Vagina (tissue), 2 donors: ENCODE data around the gene GOLPH3L.

Experiments used
- CTCF ChIP-seq, 3 experiments: fragments of 450-650 bp in 2 of 3; fragments of 200-600 bp in 1 of 3; sonication (generic) in 1 of 3; IDR thresholded peaks; one replicate each; pipeline ENCODE4 v1.5.1; 2017 to 2019; ENCODE audit warnings: antibody characterized with exemption in 3 of 3, mild to moderate bottlenecking in 2 of 3, moderate library complexity in 2 of 3
- POLR2A ChIP-seq, 2 donors: fragments of 450-650 bp; IDR thresholded peaks; one replicate each; pipeline ENCODE4 v1.6.1; 2017; ENCODE audit warnings: antibody characterized with exemption in 2 of 2, mild to moderate bottlenecking in 2 of 2, moderate library complexity in 2 of 2
- POLR2AphosphoS5 ChIP-seq, 2 donors: sonication (generic); formaldehyde crosslinking; IDR thresholded peaks; one replicate each; pipeline ENCODE4 v1.9.0; 2017; ENCODE audit warnings: antibody characterized with exemption in 2 of 2, mild to moderate bottlenecking in 2 of 2, low read depth in 1 of 2; ENCODE audit not compliant: insufficient read depth in 1 of 2

DNA sequence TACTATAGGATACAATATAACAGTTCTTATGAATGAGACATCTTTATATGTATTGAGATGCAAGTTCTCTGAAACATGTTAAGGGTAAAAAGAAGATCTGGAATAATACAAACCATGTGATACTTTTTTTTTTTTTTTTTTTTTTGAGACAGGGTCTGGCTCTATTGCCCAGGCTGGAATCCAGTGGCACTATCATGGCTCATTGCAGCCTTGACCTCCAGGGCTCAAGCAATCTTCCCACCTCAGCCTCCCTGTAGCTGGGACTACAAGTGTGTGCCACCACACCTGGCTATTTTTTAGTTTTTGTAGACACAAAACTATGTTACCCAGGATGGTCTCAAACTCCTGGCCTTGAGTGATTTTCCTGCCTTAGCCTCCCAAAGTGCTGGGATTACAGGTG lies 95.4 kb downstream of the GOLPH3L start:
- no peak for TF ChIP-seq POLR2AphosphoS5 (IDR thresholded peaks at IDR 0.05; ENCODE audit: insufficient read depth in 1 of 2, low read depth in 1 of 2)
- no peak for TF ChIP-seq CTCF (IDR thresholded peaks at IDR 0.05)
- no peak for TF ChIP-seq POLR2A (IDR thresholded peaks at IDR 0.05)
